Superior temporal gyrus (tissue), 1 donor: ENCODE results near the gene PAPSS1.
"Not testable (repeated sequence)": the region's sequence is repeated elsewhere in the genome, so short reads cannot be mapped to it uniquely, and the experiment has no call there.

Experiments
- DNase-seq: peaks from one replicate; pipeline ENCODE4 v3.0.0-alpha.2; 2016; ENCODE audit errors: extremely low spot score

The PAPSS1 gene

GRCh38 chr4:107726131-107726925 is 6.3 kb upstream of the PAPSS1 start:
- DNase-seq = not testable (repeated sequence)

- DNase-seq = no peak
These were observed 5.3 kb upstream of the PAPSS1 start for GRCh38 chr4:107725281-107725859.

GRCh38 chr4:107723331-107723730 is 3.3 kb upstream of the PAPSS1 start:
- DNase-seq = not testable (repeated sequence)

GRCh38 chr4:107721436-107722100 is 1.5 kb upstream of the PAPSS1 start:
- no peak for DNase-seq

GRCh38 chr4:107719207-107719921 is 670 bp downstream of the PAPSS1 start:
- peak; percentile 77 for DNase-seq

- no peak for DNase-seq
These were observed 1.6 kb downstream of the PAPSS1 start for GRCh38 chr4:107718351-107718965.

- DNase-seq = no peak
These were observed 5.8 kb downstream of the PAPSS1 start for GRCh38 chr4:107714256-107714655.

GRCh38 chr4:107712236-107712635 is 7.8 kb downstream of the PAPSS1 start:
- DNase-seq = no peak

- DNase-seq = no peak
These were observed 8.2 kb downstream of the PAPSS1 start for GRCh38 chr4:107711831-107712230.

- DNase-seq = no peak
These were observed 9.3 kb downstream of the PAPSS1 start for GRCh38 chr4:107710493-107711459.

GRCh38 chr4:107709916-107710315 is 10.1 kb downstream of the PAPSS1 start:
- no peak for DNase-seq

- DNase-seq = no peak
These were observed 11.8 kb downstream of the PAPSS1 start for GRCh38 chr4:107708225-107708624.

GRCh38 chr4:107705742-107706556 is 14.1 kb downstream of the PAPSS1 start:
- DNase-seq = no peak

- DNase-seq = no peak
These were observed 18.5 kb downstream of the PAPSS1 start for GRCh38 chr4:107701565-107701964.

GRCh38 chr4:107699466-107700206 is 20.4 kb downstream of the PAPSS1 start:
- DNase-seq = no peak

- DNase-seq = not testable (repeated sequence)
These were observed 23.8 kb downstream of the PAPSS1 start for GRCh38 chr4:107696187-107696586.

GRCh38 chr4:107693132-107693531 is 26.9 kb downstream of the PAPSS1 start:
- DNase-seq = no peak

- no peak for DNase-seq
These were observed 27.8 kb downstream of the PAPSS1 start for GRCh38 chr4:107692202-107692601.

GRCh38 chr4:107691378-107691777 is 28.7 kb downstream of the PAPSS1 start:
- DNase-seq = no peak
